WI38 (cell line): ENCODE measurements around the gene ENTREP3.
A peak's percentile ranks its signal among the peaks of the same experiment; 100 is the strongest.
"Not testable (repeated sequence)": the region's sequence is repeated elsewhere in the genome, so short reads cannot be mapped to it uniquely, and the experiment has no call there.

ENCODE experiments used
- H3K4me3 ChIP-seq: 2 replicates; pipeline ENCODE4 v1.5.1; 2011; ENCODE audit warnings: low read depth, mild to moderate bottlenecking, control low read depth, low read length
- CTCF ChIP-seq: IDR thresholded peaks from 2 replicates; pipeline ENCODE4 v1.5.1; 2012; ENCODE audit warnings: low read depth, mild to moderate bottlenecking, control low read depth, low read length

ENTREP3 gene

GRCh38 chr1:155250633-155251449 is 4.4 kb downstream of the ENTREP3 start:
- peak; percentile 99 for TF ChIP-seq CTCF
- H3K4me3 ChIP-seq = no peak overlapping the region

GRCh38 chr1:155250246-155250632 is 5.0 kb downstream of the ENTREP3 start:
- no peak overlapping the region for H3K4me3 ChIP-seq

GRCh38 chr1:155247667-155248553 is 7.4 kb downstream of the ENTREP3 start:
- H3K4me3 ChIP-seq = no peak overlapping the region
- no peak for TF ChIP-seq CTCF

More at GRCh38 chr1:155250246-155250632, 5.0 kb downstream of the ENTREP3 start:
- no peak for TF ChIP-seq CTCF

GRCh38 chr1:155246796-155247195 is 8.5 kb downstream of the ENTREP3 start:
- H3K4me3 ChIP-seq = not testable (repeated sequence)

- H3K4me3 ChIP-seq = peak overlapping the region; percentile 73
- TF ChIP-seq CTCF = no peak
Measured at GRCh38 chr1:155245163-155245524, 10.1 kb downstream of the ENTREP3 start.

- TF ChIP-seq CTCF = no peak
- H3K4me3 ChIP-seq = peak overlapping the region; percentile 73
Measured at GRCh38 chr1:155244368-155245162, 10.7 kb downstream of the ENTREP3 start.

GRCh38 chr1:155242805-155243358 is 12.4 kb downstream of the ENTREP3 start:
- H3K4me3 ChIP-seq = peak overlapping the region; percentile 73
- TF ChIP-seq CTCF = no peak
